Colonic mucosa (tissue), 4 donors: ENCODE results near the gene HAUS7. TPM values are rescaled to one million over a fixed set of nuclear protein-coding genes. Genes with fewer than 3 reads are reported as not detected.

Experiments used
- DNase-seq: peaks from one replicate; pipeline ENCODE4 v3.0.0-alpha.2; 2020
- H3K27ac ChIP-seq: fragments of 200-600 bp; one replicate; pipeline ENCODE4 v1.8.0; 2021
- H3K27me3 ChIP-seq: fragments of 200-600 bp; one replicate; pipeline ENCODE4 v1.8.0; 2021
- H3K36me3 ChIP-seq: fragments of 200-600 bp; one replicate; pipeline ENCODE4 v1.8.0; 2021
- H3K4me1 ChIP-seq: fragments of 200-600 bp; one replicate; pipeline ENCODE4 v1.8.0; 2021; ENCODE audit warnings: mild to moderate bottlenecking
- H3K4me3 ChIP-seq: fragments of 200-600 bp; one replicate; pipeline ENCODE4 v1.8.0; 2021
- H3K9ac ChIP-seq, 2 donors: one replicate each; pipeline ENCODE4 v1.7.0; 2013; ENCODE audit warnings: control low read depth in 2 of 2, low read depth in 2 of 2, low read length in 2 of 2
- H3K9me3 ChIP-seq: fragments of 200-600 bp; one replicate; pipeline ENCODE4 v1.8.0; 2021
- CTCF ChIP-seq: fragments of 200-600 bp; IDR thresholded peaks from one replicate; pipeline ENCODE4 v1.8.0; 2022; ENCODE audit warnings: antibody characterized with exemption, mild to moderate bottlenecking
- intact Hi-C: fragments of 100-400 bp; cut with DNase I; formaldehyde crosslinking; loops from one replicate; pipeline ENCODE4 v1.14.1; 2022
- total RNA-seq, 2 donors: library from RNA; stranded (reverse); fragmentation: NEBNext Ultra II Directional in 1 of 2; extraction: Animal tissue kit (Norgen Biotek cat#: 25700) in 1 of 2; gene quantifications; one replicate each; pipeline ENCODE4 v1.2.1, GENCODE V29; 2021
- donor health status: healthy.
- donor health status: DM: no; HTN: no; CAD: no.
- donor health status: DM: no; HTN: no; CAD: no.

Gene HAUS7
- total RNA-seq, 2 donors from 2014 or later, result 18.9 to 47.8 TPM

GRCh38 chrX:153460826-153461225 is 9.6 kb downstream of the HAUS7 start:
- Histone ChIP-seq H3K27me3 (no peaks in the 10 kb centered on the region), H3K27ac (no peak overlapping the region), H3K4me3 (no peak overlapping the region), H3K4me1 (no peaks in the 10 kb centered on the region), H3K36me3 (no peaks in the 10 kb centered on the region), H3K9me3 (no peaks in the 10 kb centered on the region), H3K9ac (no peak overlapping the region)
- TF ChIP-seq CTCF, result peak; percentile 43
- intact Hi-C loops, result no loop called here
- peak; percentile 40 for DNase-seq

GRCh38 chrX:153459986-153460385 is 10.4 kb downstream of the HAUS7 start:
- no peaks in the 10 kb centered on the region for H3K4me1 ChIP-seq
- H3K9ac ChIP-seq, result no peak overlapping the region
- H3K9me3 ChIP-seq, result no peaks in the 10 kb centered on the region
- no peak for DNase-seq
- intact Hi-C loops, result no loop called here
- no peak overlapping the region for H3K27ac ChIP-seq
- no peak overlapping the region for H3K4me3 ChIP-seq
- no peaks in the 10 kb centered on the region for H3K27me3 ChIP-seq
- H3K36me3 ChIP-seq, result no peaks in the 10 kb centered on the region
- no peak for TF ChIP-seq CTCF

- intact Hi-C loops, result no loop called here
- no peak for TF ChIP-seq CTCF
- Histone ChIP-seq H3K36me3 (no peaks in the 10 kb centered on the region), H3K9me3 (no peaks in the 10 kb centered on the region), H3K27me3 (no peaks in the 10 kb centered on the region), H3K4me3 (no peak overlapping the region), H3K9ac (no peak overlapping the region), H3K4me1 (no peaks in the 10 kb centered on the region), H3K27ac (no peak overlapping the region)
- no peak for DNase-seq
Measured at GRCh38 chrX:153458476-153458875, 11.9 kb downstream of the HAUS7 start.

GRCh38 chrX:153457827-153458466 is 12.4 kb downstream of the HAUS7 start:
- Histone ChIP-seq H3K27ac (no peak overlapping the region), H3K9ac (no peak overlapping the region), H3K9me3 (no peaks in the 10 kb centered on the region), H3K4me3 (no peak overlapping the region), H3K4me1 (no peaks in the 10 kb centered on the region), H3K36me3 (no peaks in the 10 kb centered on the region), H3K27me3 (no peaks in the 10 kb centered on the region)
- intact Hi-C loops, result no loop called here
- DNase-seq, result no peak
- TF ChIP-seq CTCF, result no peak

- intact Hi-C loops, result no loop called here
- TF ChIP-seq CTCF, result no peak
- no peak overlapping the region for H3K9ac ChIP-seq
- H3K4me3 ChIP-seq, result no peak overlapping the region
- H3K4me1 ChIP-seq, result no peaks in the 10 kb centered on the region
- H3K27me3 ChIP-seq, result no peaks in the 10 kb centered on the region
- no peak for DNase-seq
- no peaks in the 10 kb centered on the region for H3K36me3 ChIP-seq
- no peaks in the 10 kb centered on the region for H3K9me3 ChIP-seq
- H3K27ac ChIP-seq, result no peak overlapping the region
Measured at GRCh38 chrX:153457136-153457825, 13.1 kb downstream of the HAUS7 start.
